ENCODE results near the gene NR4A1. TPM values are rescaled to one million over a fixed set of nuclear protein-coding genes. Genes with fewer than 3 reads are reported as not detected.

NR4A1 gene
- total and polyA plus RNA-seq, 9 of the 15 experiments (the other 6 are each of a cell fraction or from before 2014, with no cell fraction given) = 0.07 to 4.7 (median 1.9) TPM; not detected in 1

- no peak overlapping the region; the same call in 1 of the 2 replicates for H2AFZ ChIP-seq (ENCODE audit: low read depth, low read length)
- TF ChIP-seq FOXO4 (CRISPR knock-in tag; IDR thresholded peaks at IDR 0.05) (no peak), STAG1 (CRISPR knock-in tag; IDR thresholded peaks at IDR 0.05; ENCODE audit: borderline replicate concordance) (peak; percentile 82; the same call in 1 of the 2 replicates), POLR2AphosphoS5 (IDR thresholded peaks at IDR 0.05; ENCODE audit: control insufficient read depth, insufficient read depth, low read depth, low read length) (no peak), ZNF77 (CRISPR knock-in tag; IDR thresholded peaks at IDR 0.05) (no peak), SMC3 (conservative IDR thresholded peaks at IDR 0.05; ENCODE audit: insufficient read depth, low read depth, low read length) (peak; percentile 86), MAZ (CRISPR knock-in tag; conservative IDR thresholded peaks at IDR 0.05 in 1 of 2, IDR thresholded peaks at IDR 0.05 in 1 of 2) (peak in 1 of 2 experiments; percentile 76; a peak in 2 of 4 replicates), ESRRA (IDR thresholded peaks at IDR 0.05; ENCODE audit: borderline replicate concordance, low read depth) (0 out of 2 replicates have a peak, but pooled peaks have one; percentile 14), ZNF384 (IDR thresholded peaks at IDR 0.05; ENCODE audit: low read depth, low read length) (no peak), ZBED1 (IDR thresholded peaks at IDR 0.05) (no peak), DEAF1 (CRISPR knock-in tag; IDR thresholded peaks at IDR 0.05) (peak; percentile 79), TEAD1 (CRISPR knock-in tag; IDR thresholded peaks at IDR 0.05) (peak in 1 of 2 experiments; percentile 43; a peak in 1 of 4 replicates), TFE3 (CRISPR knock-in tag; IDR thresholded peaks at IDR 0.05) (no peak), ZNF316 (IDR thresholded peaks at IDR 0.05) (no peak), EWSR1 (IDR thresholded peaks at IDR 0.05; ENCODE audit: borderline replicate concordance, low read depth, partially characterized antibody) (no peak), ZNF445 (CRISPR knock-in tag; IDR thresholded peaks at IDR 0.05; ENCODE audit: low read depth) (no peak), ARID2 (IDR thresholded peaks at IDR 0.05) (peak; percentile 86), SMARCA4 (IDR thresholded peaks at IDR 0.05) (no peak)
Observed at GRCh38 chr12:52020539-52021336, 30.5 kb upstream of the NR4A1 start.

More at GRCh38 chr12:52020539-52021336, 30.5 kb upstream of the NR4A1 start:
- in situ Hi-C loops (cut with MboI) (loop anchor here (25.0 kb wide), 1 partner anchor 608 kb away; the partner anchor contains the start of gene SLC4A8), intact Hi-C loops (cut with micrococcal nuclease) (loop anchor here (1.0 kb wide), 2 partner anchors 16 to 27 kb away; no protein-coding TSS in a partner anchor)
- 0% methylated on average over 9 of the region's 9 CpGs for WGBS (ENCODE audit: insufficient coverage, low coverage, missing lambda C conversion rate)
- no peaks in the 10 kb centered on the region for H3K9me3 ChIP-seq (replicated peaks; ENCODE audit: control insufficient read depth, insufficient read depth, low read depth, low read length)
- no peaks in the 10 kb centered on the region for H3K9me1 ChIP-seq (ENCODE audit: control insufficient read depth, insufficient read depth, low read length)
- no peak overlapping the region for H3K4me2 ChIP-seq (ENCODE audit: insufficient read depth, low read length)
- H3K4me3 ChIP-seq = no peak overlapping the region
- peak overlapping the region in 1 of 2 experiments; percentile 65; a peak in 2 of 4 replicates for H3K9ac ChIP-seq (ENCODE audit: insufficient read depth in 1 of 2, low read depth in 2 of 2, low read length in 2 of 2)
- POLR2A ChIA-PET = interaction anchor here (0.6 to 2.8 kb wide), 6 partner anchors 10 to 55 kb away, joined by 3 to 13 read pairs (median 4); no protein-coding TSS in a partner anchor
- H3K27me3 ChIP-seq (ENCODE audit: control insufficient read depth in 2 of 2, insufficient read depth in 2 of 2, low read length in 2 of 2) = no peaks in the 10 kb centered on the region; a peak in 1 of 5 replicates
- H4K20me1 ChIP-seq (replicated peaks; ENCODE audit: control insufficient read depth, insufficient read depth, low read length) = no peaks in the 10 kb centered on the region
- DNase-seq (ENCODE audit: extremely low read depth in 1 of 4, low spot score in 3 of 4) = peak; percentile 71 to 79 (median 74)
- H3K27ac ChIP-seq (ENCODE audit: extremely low read depth, low read depth, low read length) = no peak overlapping the region
- H3K79me2 ChIP-seq (ENCODE audit: control insufficient read depth, insufficient read depth, low read length) = no peaks in the 10 kb centered on the region
- CTCF ChIA-PET (ENCODE audit: low intra/inter-chr PET ratio) = interaction anchor here (0.6 to 2.3 kb wide), 9 partner anchors 11 to 1127 kb away, joined by 3 to 32 read pairs (median 4); no protein-coding TSS in a partner anchor
- peak; percentile 74 for FAIRE-seq
- H3K4me1 ChIP-seq (replicated peaks in 1 of 2; ENCODE audit: control insufficient read depth in 2 of 2, insufficient read depth in 2 of 2, low read length in 2 of 2) = peaks cover 0 to 24% of the 10 kb centered on the region in 2 experiments; a peak in 3 of 5 replicates
- ATAC-seq = peak; percentile 82
- no TSS peak for BruUV-seq (replicated peaks)
- no peaks in the 10 kb centered on the region for H3K36me3 ChIP-seq (ENCODE audit: control insufficient read depth, insufficient read depth, low read length)

All from K562 (cell line).